H1 (cell line): ENCODE measurements around the gene MC4R. TPM values are rescaled to one million over a fixed set of nuclear protein-coding genes. Genes with fewer than 3 reads are reported as not detected.

Experiments
- JUN ChIP-seq: IDR thresholded peaks from 2 replicates; pipeline ENCODE4 v1.6.1; 2011; ENCODE audit warnings: low read depth, mild to moderate bottlenecking, improper control_type of control experiment, low read length
- MAFK ChIP-seq: IDR thresholded peaks from 2 replicates; pipeline ENCODE4 v1.6.1; 2012; ENCODE audit warnings: low read depth, mild to moderate bottlenecking, improper control_type of control experiment, low read length
- SP2 ChIP-seq: IDR thresholded peaks from 2 replicates; pipeline ENCODE4 v1.6.1; 2012; ENCODE audit warnings: mild to moderate bottlenecking, low read length, inconsistent platforms
- SP4 ChIP-seq: IDR thresholded peaks from 2 replicates; pipeline ENCODE4 v1.6.1; 2012; ENCODE audit warnings: low read length, inconsistent platforms
- TAF1 ChIP-seq: IDR thresholded peaks from 2 replicates; pipeline ENCODE4 v1.6.1; 2011; ENCODE audit warnings: mild to moderate bottlenecking, low read depth, low read length
- ZNF274 ChIP-seq: IDR thresholded peaks from 2 replicates; pipeline ENCODE4 v1.7.0; 2012; ENCODE audit warnings: low read length, borderline replicate concordance; ENCODE audit errors: extremely low read depth
- polyA plus RNA-seq, 7 experiments: library from polyadenylated mRNA; depleted of rRNA in 3 of 7; stranded (reverse) in 5 of 7; unstranded in 2 of 7; fragments of >200 nt in 5 of 7; fragments of 200-250 nt in 2 of 7; gene quantifications; 1 replicate in 5 of 7; 2 replicates in 1 of 7; 4 replicates in 1 of 7; pipeline versions ENCODE4 v1.2.1 to v1.2.3, GENCODE V29; 2011 to 2013; ENCODE audit warnings: missing spikeins in 2 of 7, mixed read lengths in 2 of 7
- total RNA-seq: library from RNA; stranded (reverse); fragmentation: NEBNext Ultra II Directional; extraction: Animal tissue kit (Norgen Biotek cat#: 25700); gene quantifications from 2 replicates; pipeline ENCODE4 v1.2.1, GENCODE V29; 2021

MC4R gene
- total and polyA plus RNA-seq, 2 of the 8 experiments (the other 6 are each of a cell fraction or from before 2014, with no cell fraction given): 0.11 TPM; not detected in 1

GRCh38 chr18:60327880-60328279 lies 44.7 kb downstream of the MC4R start (continued):
- TF ChIP-seq JUN (no peak), SP2 (no peak), ZNF274 (no peak), TAF1 (no peak), SP4 (no peak), MAFK (no peak)
